Activated CD8-positive, alpha-beta memory T cell treated with anti-CD3 and anti-CD28 coated beads for 24 hours (primary cell): ENCODE measurements around the gene ASXL2.
"Not testable (repeated sequence)": the region's sequence is repeated elsewhere in the genome, so short reads cannot be mapped to it uniquely, and the experiment has no call there.

Experiments used
- DNase-seq: peaks from one replicate; pipeline ENCODE4 v3.0.0-alpha.2; 2020

ASXL2 gene

GRCh38 chr2:25728559-25728958 is 149.7 kb downstream of the ASXL2 start:
- DNase-seq = no peak

- DNase-seq = no peak
Measured at GRCh38 chr2:25726522-25726921, 151.8 kb downstream of the ASXL2 start.

- DNase-seq = no peak
Measured at GRCh38 chr2:25725877-25726276, 152.4 kb downstream of the ASXL2 start.

GRCh38 chr2:25724756-25725155 is 153.5 kb downstream of the ASXL2 start:
- DNase-seq = no peak

GRCh38 chr2:25722224-25722623 is 156.1 kb downstream of the ASXL2 start:
- no peak for DNase-seq

GRCh38 chr2:25720575-25720974 is 157.7 kb downstream of the ASXL2 start:
- no peak for DNase-seq

GRCh38 chr2:25714740-25715139 is 163.5 kb downstream of the ASXL2 start:
- DNase-seq = no peak

GRCh38 chr2:25712455-25712854 is 165.8 kb downstream of the ASXL2 start:
- DNase-seq = no peak

- no peak for DNase-seq
Measured at GRCh38 chr2:25711675-25712354, 166.5 kb downstream of the ASXL2 start.

- DNase-seq = no peak
Measured at GRCh38 chr2:25710750-25711149, 167.5 kb downstream of the ASXL2 start.

GRCh38 chr2:25709349-25709748 is 168.9 kb downstream of the ASXL2 start:
- no peak for DNase-seq

GRCh38 chr2:25707927-25708590 is 170.2 kb downstream of the ASXL2 start:
- DNase-seq = no peak

- DNase-seq = not testable (repeated sequence)
Measured at GRCh38 chr2:25705575-25705974, 172.7 kb downstream of the ASXL2 start.

- no peak for DNase-seq
Measured at GRCh38 chr2:25701801-25702200, 176.5 kb downstream of the ASXL2 start.

- no peak for DNase-seq
Measured at GRCh38 chr2:25700221-25700660, 178.0 kb downstream of the ASXL2 start.

- no peak for DNase-seq
Measured at GRCh38 chr2:25699216-25699615, 179.1 kb downstream of the ASXL2 start.

GRCh38 chr2:25698752-25699151 is 179.5 kb downstream of the ASXL2 start:
- DNase-seq = no peak

- no peak for DNase-seq
Measured at GRCh38 chr2:25697559-25698341, 180.5 kb downstream of the ASXL2 start.

GRCh38 chr2:25692737-25693445 is 185.4 kb downstream of the ASXL2 start:
- DNase-seq = no peak

GRCh38 chr2:25692143-25692542 is 186.1 kb downstream of the ASXL2 start:
- DNase-seq = no peak

- no peak for DNase-seq
Measured at GRCh38 chr2:25690058-25690457, 188.2 kb downstream of the ASXL2 start.

- DNase-seq = no peak
Measured at GRCh38 chr2:25688236-25688635, 190.1 kb downstream of the ASXL2 start.

- no peak for DNase-seq
Measured at GRCh38 chr2:25685741-25686140, 192.5 kb downstream of the ASXL2 start.
